SH-SY5Y (cell line): Measurements from ENCODE around the gene DIPK1B.

Source experiments
- GATA2 ChIP-seq: IDR thresholded peaks from 2 replicates; pipeline ENCODE4 v1.6.1; 2011; ENCODE audit warnings: mild to moderate bottlenecking, low read depth, low read length
- GATA3 ChIP-seq: IDR thresholded peaks from 2 replicates; pipeline ENCODE4 v1.6.1; 2011; ENCODE audit warnings: low read depth, mild to moderate bottlenecking, low read length, moderate library complexity

DNA sequence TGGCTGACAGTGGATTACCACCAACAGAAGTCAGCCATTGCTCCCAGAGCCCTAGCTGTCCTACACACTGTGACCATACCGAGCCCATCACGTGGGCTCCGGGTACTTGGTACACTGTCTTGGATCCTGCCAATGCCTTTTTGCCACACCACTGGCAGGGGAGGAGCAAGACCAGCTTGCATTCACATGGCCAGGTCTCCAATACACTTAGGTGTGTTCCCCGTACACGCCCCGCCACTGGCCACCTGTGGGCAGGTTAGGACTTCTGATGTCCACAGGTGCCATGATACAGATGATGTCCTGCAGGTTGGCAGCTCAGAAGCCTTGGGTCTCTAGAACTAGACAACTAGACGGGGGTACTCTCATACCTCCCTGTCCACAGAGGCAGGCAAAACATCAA is 5.4 kb upstream of the DIPK1B start:
- TF ChIP-seq GATA3 (no peak), GATA2 (no peak)
